Measurements from ENCODE around the gene SMYD3. TPM values are rescaled to one million over a fixed set of nuclear protein-coding genes. Genes with fewer than 3 reads are reported as not detected.

SMYD3 gene
- total RNA-seq, 1 experiment from 2014 or later = 35.1 TPM

DNA sequence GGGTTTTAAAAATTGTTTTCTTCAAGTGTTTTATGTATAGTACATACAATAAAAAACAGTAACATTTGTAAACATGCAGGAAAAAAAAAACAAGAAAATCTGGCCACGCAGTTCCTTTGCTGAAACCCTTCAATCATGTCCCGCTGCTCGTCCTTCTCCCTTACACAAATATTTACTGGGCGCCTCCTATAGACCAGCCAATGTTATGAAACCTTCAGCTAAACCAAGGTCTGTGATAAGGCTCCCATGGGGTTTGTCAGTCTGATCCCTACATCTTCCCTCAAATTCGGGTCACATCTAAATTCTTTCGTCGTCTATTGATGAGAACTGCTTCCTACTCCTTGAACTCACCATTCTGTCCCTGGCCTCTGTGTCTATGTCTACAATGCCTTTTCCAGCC lies 583.9 kb downstream of the SMYD3 start:
- H3K4me3 Mint-ChIP-seq (ENCODE audit: low read depth, unreplicated experiment) = no peak overlapping the region
- no TSS peak for BruUV-seq (replicated peaks)
- peaks cover 3% of the 10 kb centered on the region for H3K9me3 Mint-ChIP-seq (ENCODE audit: low read depth, unreplicated experiment)
- DNase-seq = no peak
- CTCF ChIA-PET = no interaction called here
- H3K27me3 Mint-ChIP-seq (ENCODE audit: unreplicated experiment) = no peaks in the 10 kb centered on the region
- intact Hi-C loops (cut with micrococcal nuclease; ENCODE audit: unreplicated experiment) = no loop called here
- H3K36me3 Mint-ChIP-seq (ENCODE audit: insufficient read depth, unreplicated experiment) = no peaks in the 10 kb centered on the region
- H3K27ac Mint-ChIP-seq (ENCODE audit: unreplicated experiment) = no peak overlapping the region
- TF ChIP-seq CTCF (IDR thresholded peaks at IDR 0.05; ENCODE audit: unreplicated experiment) = no peak
- H3K4me1 Mint-ChIP-seq (ENCODE audit: low read depth, unreplicated experiment) = no peaks in the 10 kb centered on the region

DNA sequence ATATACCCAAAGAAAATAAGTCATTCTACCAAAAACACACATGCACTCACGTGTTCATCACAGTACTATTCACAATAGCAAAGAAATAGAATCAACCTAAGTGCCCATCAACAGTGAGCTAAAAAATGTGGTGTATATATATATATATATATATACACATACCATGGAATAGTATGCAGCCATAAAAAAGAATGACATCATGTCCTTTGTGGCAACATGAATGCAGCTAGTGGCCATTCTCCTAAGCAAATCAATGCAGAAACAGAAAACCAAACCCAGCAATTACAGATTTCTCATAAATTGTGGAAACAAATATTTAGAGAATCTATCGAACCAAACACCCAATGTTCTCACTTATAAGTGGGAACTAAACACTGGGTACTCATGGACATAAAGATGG lies 585.7 kb downstream of the SMYD3 start:
- peaks cover 3% of the 10 kb centered on the region for H3K9me3 Mint-ChIP-seq (ENCODE audit: low read depth, unreplicated experiment)
- no peaks in the 10 kb centered on the region for H3K27me3 Mint-ChIP-seq (ENCODE audit: unreplicated experiment)
- H3K4me3 Mint-ChIP-seq (ENCODE audit: low read depth, unreplicated experiment) = no peak overlapping the region
- no TSS peak for BruUV-seq (replicated peaks)
- H3K36me3 Mint-ChIP-seq (ENCODE audit: insufficient read depth, unreplicated experiment) = no peaks in the 10 kb centered on the region
- no peaks in the 10 kb centered on the region for H3K4me1 Mint-ChIP-seq (ENCODE audit: low read depth, unreplicated experiment)
- H3K27ac Mint-ChIP-seq (ENCODE audit: unreplicated experiment) = no peak overlapping the region
- intact Hi-C loops (cut with micrococcal nuclease; ENCODE audit: unreplicated experiment) = no loop called here
- CTCF ChIA-PET = no interaction called here
- no peak for DNase-seq
- no peak for TF ChIP-seq CTCF (IDR thresholded peaks at IDR 0.05; ENCODE audit: unreplicated experiment)

- Mint-ChIP-seq H3K9me3 (ENCODE audit: low read depth, unreplicated experiment) (no peaks in the 10 kb centered on the region), H3K27ac (ENCODE audit: unreplicated experiment) (no peak overlapping the region), H3K27me3 (ENCODE audit: unreplicated experiment) (no peaks in the 10 kb centered on the region), H3K36me3 (ENCODE audit: insufficient read depth, unreplicated experiment) (no peaks in the 10 kb centered on the region), H3K4me3 (ENCODE audit: low read depth, unreplicated experiment) (no peak overlapping the region), H3K4me1 (ENCODE audit: low read depth, unreplicated experiment) (no peaks in the 10 kb centered on the region)
- no peak for DNase-seq
- intact Hi-C loops (cut with micrococcal nuclease; ENCODE audit: unreplicated experiment) = no loop called here
- CTCF ChIA-PET = no interaction called here
- BruUV-seq (replicated peaks) = no TSS peak
- TF ChIP-seq CTCF (IDR thresholded peaks at IDR 0.05; ENCODE audit: unreplicated experiment) = no peak
These were observed 589.7 kb downstream of the SMYD3 start for GRCh38 chr1:245917403-245917802.

- Mint-ChIP-seq H3K4me3 (ENCODE audit: low read depth, unreplicated experiment) (no peak overlapping the region), H3K9me3 (ENCODE audit: low read depth, unreplicated experiment) (no peaks in the 10 kb centered on the region), H3K4me1 (ENCODE audit: low read depth, unreplicated experiment) (no peaks in the 10 kb centered on the region), H3K27me3 (ENCODE audit: unreplicated experiment) (no peaks in the 10 kb centered on the region), H3K36me3 (ENCODE audit: insufficient read depth, unreplicated experiment) (no peaks in the 10 kb centered on the region), H3K27ac (ENCODE audit: unreplicated experiment) (no peak overlapping the region)
- CTCF ChIA-PET = no interaction called here
- BruUV-seq (replicated peaks) = no TSS peak
- DNase-seq = no peak
- TF ChIP-seq CTCF (IDR thresholded peaks at IDR 0.05; ENCODE audit: unreplicated experiment) = no peak
- intact Hi-C loops (cut with micrococcal nuclease; ENCODE audit: unreplicated experiment) = no loop called here
These were observed 591.2 kb downstream of the SMYD3 start for GRCh38 chr1:245915841-245916240.

DNA sequence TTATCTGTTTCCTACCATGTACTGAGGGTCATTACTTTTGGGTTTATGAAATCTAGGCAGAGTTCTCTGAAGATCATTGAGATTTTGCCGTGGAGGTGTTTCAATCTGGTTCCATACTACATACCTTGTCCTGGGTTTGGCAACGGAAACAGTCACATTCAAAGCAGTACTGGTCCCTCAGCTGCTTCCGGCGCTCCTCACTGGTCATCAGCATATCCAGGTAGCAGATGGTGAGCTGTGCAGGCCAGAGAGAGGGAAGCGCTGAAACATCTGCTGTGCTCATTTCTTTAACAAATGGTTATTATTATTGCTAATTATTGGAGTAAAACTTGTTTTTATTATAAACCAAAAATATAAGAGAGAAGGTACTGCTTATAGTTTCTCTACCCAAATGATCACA lies 591.7 kb downstream of the SMYD3 start:
- no peak for TF ChIP-seq CTCF (IDR thresholded peaks at IDR 0.05; ENCODE audit: unreplicated experiment)
- H3K4me1 Mint-ChIP-seq (ENCODE audit: low read depth, unreplicated experiment) = no peaks in the 10 kb centered on the region
- BruUV-seq (replicated peaks) = no TSS peak
- DNase-seq = no peak
- intact Hi-C loops (cut with micrococcal nuclease; ENCODE audit: unreplicated experiment) = no loop called here
- H3K4me3 Mint-ChIP-seq (ENCODE audit: low read depth, unreplicated experiment) = no peak overlapping the region
- H3K9me3 Mint-ChIP-seq (ENCODE audit: low read depth, unreplicated experiment) = no peaks in the 10 kb centered on the region
- H3K27ac Mint-ChIP-seq (ENCODE audit: unreplicated experiment) = no peak overlapping the region
- H3K27me3 Mint-ChIP-seq (ENCODE audit: unreplicated experiment) = no peaks in the 10 kb centered on the region
- H3K36me3 Mint-ChIP-seq (ENCODE audit: insufficient read depth, unreplicated experiment) = no peaks in the 10 kb centered on the region
- CTCF ChIA-PET = no interaction called here
